NCI-H345 treated with DMSO at 0.1 percent for 48 hours (cell line): ENCODE results near the gene PLEKHG7.
"Not testable (repeated sequence)": the region's sequence is repeated elsewhere in the genome, so short reads cannot be mapped to it uniquely, and the experiment has no call there.

ENCODE experiments used
- DNase-seq: peaks from one replicate; lab custom pipeline; 2025; ENCODE audit not compliant: unreplicated experiment; lab: John Stamatoyannopoulos, UW

PLEKHG7 gene, protein sequence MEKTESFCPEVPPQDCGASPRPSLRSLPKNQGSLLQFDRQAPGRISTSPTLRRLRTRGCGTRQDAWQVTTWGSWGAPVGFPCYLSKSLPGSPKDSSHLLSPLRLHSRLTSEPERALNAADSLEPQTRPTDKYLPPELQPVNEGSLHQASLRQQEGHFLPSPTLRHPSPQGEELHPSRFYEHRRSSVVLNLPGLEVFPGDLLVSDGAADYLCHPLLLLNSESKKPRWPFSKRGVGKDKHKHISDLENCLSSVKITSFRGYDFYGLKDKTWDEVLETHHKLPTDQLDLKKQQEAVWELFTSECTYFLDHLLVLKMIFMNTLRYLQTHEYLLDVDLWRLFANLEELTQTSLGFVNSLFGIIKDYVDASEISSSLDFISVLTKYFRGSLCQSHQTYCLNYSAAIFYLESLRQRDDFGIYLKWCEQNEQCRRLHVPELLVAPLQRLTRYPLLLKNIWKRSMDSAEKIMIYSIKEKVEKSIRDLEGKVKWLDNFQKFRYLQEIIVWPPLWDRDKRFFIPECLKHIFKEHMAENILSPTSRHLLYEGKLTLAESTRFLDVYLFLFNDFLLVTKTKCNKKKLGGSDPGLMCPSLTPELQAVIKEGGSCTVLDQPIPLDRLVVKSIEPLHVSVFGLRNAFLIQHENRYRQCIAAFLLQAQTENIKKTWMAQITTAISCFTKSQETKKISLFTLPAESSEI

DNA sequence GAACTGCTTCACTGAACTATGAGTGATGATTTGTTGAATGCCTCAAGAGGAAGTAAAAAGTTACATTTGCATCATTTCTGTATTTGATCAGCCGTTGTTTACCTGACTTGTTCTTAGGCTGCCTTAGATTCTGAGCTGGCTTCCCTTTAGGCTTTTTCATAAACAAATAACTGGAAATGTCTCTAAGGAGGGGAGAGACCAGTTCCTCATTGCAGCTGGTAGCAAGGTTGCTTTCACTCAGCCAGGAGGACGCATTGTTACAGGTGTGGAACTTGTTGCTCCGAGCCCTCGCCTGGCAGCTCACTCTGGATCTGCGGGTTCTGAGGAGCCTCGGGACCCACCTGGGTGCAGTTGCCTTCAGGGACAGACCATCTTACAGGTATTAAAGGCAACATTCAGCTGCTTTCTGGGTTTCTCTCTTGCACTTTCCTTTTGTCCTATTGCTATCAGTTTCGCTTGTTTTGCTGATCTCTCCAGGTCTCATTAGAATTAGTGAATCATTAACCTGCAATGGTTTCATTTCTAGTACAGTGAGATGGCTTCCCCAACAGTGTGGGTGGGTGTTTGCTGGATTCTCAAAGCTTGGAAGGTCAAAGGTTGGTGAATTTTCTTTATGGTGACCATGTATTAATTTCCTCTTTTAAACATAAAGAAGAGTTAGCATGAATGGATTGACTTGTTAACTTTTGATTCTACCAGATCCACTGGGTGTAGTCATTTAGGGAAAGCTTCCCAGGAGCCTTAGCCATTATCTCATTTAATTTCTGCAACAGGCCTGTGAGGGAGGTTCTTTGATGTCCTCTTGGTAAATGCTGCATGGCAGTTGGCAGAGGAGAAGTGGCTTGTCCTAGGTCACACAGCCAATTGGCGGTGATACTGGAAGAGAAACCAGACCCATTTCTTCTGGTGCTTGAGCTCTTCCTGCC lies at the start of gene PLEKHG7:
Gene PLEKHG7 (plus strand): TSS at position 236 of the 926 bp plus-strand sequence. CDS start 3,643 bp downstream, outside the sequence.
- DNase-seq: no peak

- DNase-seq: not testable (repeated sequence)
Observed at GRCh38 chr12:92654256-92654655, 48.5 kb upstream of the PLEKHG7 start.

- DNase-seq: no peak
Observed at GRCh38 chr12:92654929-92655328, 47.9 kb upstream of the PLEKHG7 start.

GRCh38 chr12:92656911-92657310 lies 45.9 kb upstream of the PLEKHG7 start:
- DNase-seq: no peak

DNA sequence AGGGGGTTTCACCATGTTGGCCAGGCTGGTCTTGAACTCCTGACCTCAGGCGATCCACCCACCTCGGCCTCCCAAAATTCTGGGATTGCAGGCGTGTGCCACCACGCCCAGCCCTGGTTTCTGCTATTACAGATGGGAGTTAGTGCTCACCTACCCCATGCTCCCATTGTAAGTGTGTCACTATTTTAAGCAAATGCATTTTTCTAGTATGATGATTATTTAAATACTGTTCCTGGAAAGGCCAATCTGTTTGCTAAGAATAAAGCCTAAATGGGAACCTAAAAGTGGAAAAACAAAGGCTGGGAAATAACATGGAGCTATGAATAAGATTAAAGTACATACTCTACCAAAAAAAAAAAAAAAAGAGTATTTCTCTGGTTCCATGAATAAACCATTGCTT lies 45.0 kb upstream of the PLEKHG7 start:
- no peak for DNase-seq

GRCh38 chr12:92658611-92659010 lies 44.2 kb upstream of the PLEKHG7 start:
- DNase-seq: no peak

DNA sequence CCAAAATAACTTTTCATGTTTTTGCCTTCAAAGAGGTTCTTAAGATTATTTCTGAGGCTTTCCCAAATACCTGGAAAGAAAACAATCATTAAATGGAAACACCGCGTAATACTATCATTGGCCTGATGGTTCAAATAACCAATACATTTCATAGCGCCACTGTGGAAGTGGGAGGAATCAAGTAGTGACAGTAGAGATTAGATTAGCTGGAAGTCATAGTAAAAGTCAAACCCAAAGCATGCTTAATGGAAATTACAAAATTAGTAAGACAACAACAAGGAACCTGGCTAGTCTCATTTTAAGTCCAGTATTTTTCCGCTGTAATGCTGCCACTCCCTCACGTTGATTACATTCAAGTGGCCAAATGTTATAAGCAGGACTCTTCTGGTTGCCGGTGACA lies 41.5 kb upstream of the PLEKHG7 start:
- DNase-seq: no peak

DNA sequence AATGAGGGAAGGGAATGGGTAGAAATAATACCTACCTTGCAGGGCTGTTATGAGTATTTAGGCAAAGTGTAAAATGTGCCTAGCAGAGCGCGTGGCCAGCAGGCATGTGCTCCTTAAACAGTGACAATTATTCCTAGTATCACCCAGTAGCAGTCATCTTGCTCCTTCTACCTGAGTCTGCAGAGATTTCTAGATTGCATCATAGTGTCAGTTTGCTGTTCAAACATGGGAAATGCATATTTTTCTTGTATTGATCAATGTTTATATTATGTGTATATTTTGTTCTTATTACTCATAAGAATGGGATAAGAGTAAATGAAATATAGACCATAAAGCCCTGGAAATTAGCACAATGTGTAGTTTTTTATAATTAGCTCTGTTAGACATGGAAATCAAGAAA lies 37.3 kb upstream of the PLEKHG7 start:
- no peak for DNase-seq

GRCh38 chr12:92668739-92669138 lies 34.0 kb upstream of the PLEKHG7 start:
- no peak for DNase-seq

- not testable (repeated sequence) for DNase-seq
Observed at GRCh38 chr12:92671524-92671923, 31.3 kb upstream of the PLEKHG7 start.

- no peak for DNase-seq
Observed at GRCh38 chr12:92673756-92674155, 29.0 kb upstream of the PLEKHG7 start.

- no peak for DNase-seq
Observed at GRCh38 chr12:92674500-92674899, 28.3 kb upstream of the PLEKHG7 start.

GRCh38 chr12:92675092-92675865 lies 27.5 kb upstream of the PLEKHG7 start:
- DNase-seq: no peak

- no peak for DNase-seq
Observed at GRCh38 chr12:92676710-92677109, 26.1 kb upstream of the PLEKHG7 start.

DNA sequence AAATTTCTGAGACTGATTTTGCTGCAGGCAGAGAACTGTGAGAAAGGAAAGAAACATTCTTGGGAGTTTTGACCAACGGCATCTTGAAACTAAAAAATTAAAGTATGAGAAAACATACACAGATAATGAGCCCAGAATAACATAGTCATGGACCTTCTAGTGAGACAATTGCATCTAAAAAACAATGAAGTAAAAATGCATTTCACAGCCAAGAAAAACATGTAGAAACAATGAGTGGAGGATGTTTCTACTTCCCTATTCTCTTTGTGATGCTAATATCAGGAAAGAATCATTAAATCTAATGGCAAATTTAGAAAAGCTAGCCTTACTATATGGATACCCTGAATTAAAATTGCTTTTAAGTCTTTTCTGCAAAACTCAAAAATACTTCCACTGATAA lies 12.2 kb upstream of the PLEKHG7 start:
- DNase-seq: no peak

DNA sequence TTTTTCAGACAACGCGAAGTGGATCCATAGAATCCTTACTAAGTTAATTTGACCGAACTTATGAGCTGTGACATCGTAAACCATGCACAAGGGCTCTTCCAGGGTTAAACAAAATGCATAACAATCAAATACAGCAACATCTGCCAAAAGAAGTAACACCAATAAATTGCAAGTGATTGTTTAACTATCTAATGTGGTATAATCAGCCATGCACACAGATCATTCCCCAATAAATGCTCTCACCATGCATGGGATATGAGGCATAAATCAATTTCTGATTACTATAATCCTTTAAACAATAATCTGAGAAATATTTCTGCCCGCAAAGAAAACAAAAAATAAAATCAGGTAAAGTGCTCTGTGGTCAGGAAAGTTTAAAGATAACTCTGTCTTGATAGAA lies 7.7 kb upstream of the PLEKHG7 start:
- no peak for DNase-seq

- no peak for DNase-seq
Observed at GRCh38 chr12:92695577-92695976, 7.2 kb upstream of the PLEKHG7 start.

GRCh38 chr12:92696216-92696615 lies 6.6 kb upstream of the PLEKHG7 start:
- no peak for DNase-seq

- no peak for DNase-seq
Observed at GRCh38 chr12:92698474-92698873, 4.3 kb upstream of the PLEKHG7 start.

- no peak for DNase-seq
Observed at GRCh38 chr12:92701441-92701840, 1.3 kb upstream of the PLEKHG7 start.

DNA sequence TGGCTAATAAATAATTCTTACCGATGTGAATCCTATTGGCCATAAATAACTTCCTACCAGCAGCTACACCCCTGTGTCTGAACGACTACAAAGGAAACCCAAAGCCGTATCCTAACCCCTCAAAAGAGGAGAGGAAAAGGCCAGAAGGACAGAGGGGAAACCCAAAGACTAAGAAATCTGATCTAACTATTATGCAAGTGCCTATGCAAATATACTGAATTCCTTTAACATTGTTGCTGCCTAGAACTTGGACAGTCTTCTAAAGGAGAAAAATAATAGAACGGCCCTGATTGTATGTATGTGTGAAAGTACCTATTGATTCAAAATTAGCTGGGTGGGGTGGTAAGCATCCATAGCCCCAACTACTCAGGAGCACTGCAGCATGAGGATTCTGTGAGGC lies 997 bp downstream of the PLEKHG7 start:
- no peak for DNase-seq
